Measurements from ENCODE around the gene YTHDF1.
"Not testable (repeated sequence)": the region's sequence is repeated elsewhere in the genome, so short reads cannot be mapped to it uniquely, and the experiment has no call there.

The YTHDF1 gene

GRCh38 chr20:63225082-63225454, 9.1 kb upstream of the YTHDF1 start:
- DNase-seq: no peak

- no peak for DNase-seq
These were observed 8.6 kb upstream of the YTHDF1 start for GRCh38 chr20:63224412-63225081.

- no peak for DNase-seq
These were observed 7.9 kb upstream of the YTHDF1 start for GRCh38 chr20:63223826-63224207.

GRCh38 chr20:63223121-63223825, 7.3 kb upstream of the YTHDF1 start:
- DNase-seq: peak; percentile 21

GRCh38 chr20:63222541-63222940, 6.6 kb upstream of the YTHDF1 start:
- DNase-seq: no peak

GRCh38 chr20:63221400-63222053, 5.6 kb upstream of the YTHDF1 start:
- not testable (repeated sequence) for DNase-seq

- no peak for DNase-seq
These were observed 4.9 kb upstream of the YTHDF1 start for GRCh38 chr20:63220696-63221399.

- DNase-seq: no peak
These were observed 4.1 kb upstream of the YTHDF1 start for GRCh38 chr20:63219866-63220521.

- no peak for DNase-seq
These were observed 3.5 kb upstream of the YTHDF1 start for GRCh38 chr20:63219447-63219821.

GRCh38 chr20:63218701-63219446, 2.9 kb upstream of the YTHDF1 start:
- DNase-seq: no peak

GRCh38 chr20:63217706-63218105, 1.8 kb upstream of the YTHDF1 start:
- no peak for DNase-seq

- no peak for DNase-seq
These were observed 1.0 kb upstream of the YTHDF1 start for GRCh38 chr20:63216849-63217471.

GRCh38 chr20:63215101-63216040, 560 bp downstream of the YTHDF1 start:
- no peak for DNase-seq

- DNase-seq: no peak
These were observed 1.4 kb downstream of the YTHDF1 start for GRCh38 chr20:63214514-63214913.

GRCh38 chr20:63212792-63213191, 3.1 kb downstream of the YTHDF1 start:
- no peak for DNase-seq

GRCh38 chr20:63212393-63212730, 3.6 kb downstream of the YTHDF1 start:
- DNase-seq: no peak

- DNase-seq: no peak
These were observed 5.8 kb downstream of the YTHDF1 start for GRCh38 chr20:63210011-63210605.

GRCh38 chr20:63208346-63208909, 7.5 kb downstream of the YTHDF1 start:
- no peak for DNase-seq

GRCh38 chr20:63206878-63207277, 9.1 kb downstream of the YTHDF1 start:
- DNase-seq: no peak

- DNase-seq: no peak
These were observed 10.0 kb downstream of the YTHDF1 start for GRCh38 chr20:63205896-63206295.

All from amniotic stem cell (primary cell).